ENCODE data around the gene EPHB1.

EPHB1 gene

GRCh38 chr3:135271177-135272025 lies 476.3 kb downstream of the EPHB1 start:
- no peak for DNase-seq (ENCODE audit: insufficient read length, low spot score)
- FAIRE-seq = no peak
- TF ChIP-seq PAX5 (IDR thresholded peaks at IDR 0.05; ENCODE audit: insufficient read depth, low read length, severe bottlenecking) (no peak), TAF1 (IDR thresholded peaks at IDR 0.05; ENCODE audit: low read depth, low read length) (no peak), POLR2AphosphoS5 (IDR thresholded peaks at IDR 0.05; ENCODE audit: low read depth, low read length) (no peak), POLR2A (IDR thresholded peaks at IDR 0.05; ENCODE audit: low read depth, low read length) (no peak), POU2F2 (IDR thresholded peaks at IDR 0.05; ENCODE audit: low read depth, low read length) (no peak), SPI1 (IDR thresholded peaks at IDR 0.05; ENCODE audit: low read depth, low read length) (no peak)

GRCh38 chr3:135272026-135272669 lies 477.1 kb downstream of the EPHB1 start:
- FAIRE-seq (no peak), DNase-seq (ENCODE audit: insufficient read length, low spot score) (no peak)
- TF ChIP-seq SPI1 (IDR thresholded peaks at IDR 0.05; ENCODE audit: low read depth, low read length) (no peak), PAX5 (IDR thresholded peaks at IDR 0.05; ENCODE audit: insufficient read depth, low read length, severe bottlenecking) (no peak), POLR2A (IDR thresholded peaks at IDR 0.05; ENCODE audit: low read depth, low read length) (no peak), POLR2AphosphoS5 (IDR thresholded peaks at IDR 0.05; ENCODE audit: low read depth, low read length) (no peak)

- FAIRE-seq = no peak
Observed at GRCh38 chr3:135292162-135292561, 497.1 kb downstream of the EPHB1 start.

GRCh38 chr3:135301670-135302069 lies 506.6 kb downstream of the EPHB1 start:
- no peak for FAIRE-seq
- DNase-seq (ENCODE audit: insufficient read length, low spot score) = no peak
- TF ChIP-seq SPI1 (IDR thresholded peaks at IDR 0.05; ENCODE audit: low read depth, low read length) = no peak
- TF ChIP-seq TAF1 (IDR thresholded peaks at IDR 0.05; ENCODE audit: low read depth, low read length) = no peak
- TF ChIP-seq POU2F2 (IDR thresholded peaks at IDR 0.05; ENCODE audit: low read depth, low read length) = no peak
- no peak for TF ChIP-seq PAX5 (IDR thresholded peaks at IDR 0.05; ENCODE audit: insufficient read depth, low read length, severe bottlenecking)
- no peak for TF ChIP-seq POLR2AphosphoS5 (IDR thresholded peaks at IDR 0.05; ENCODE audit: low read depth, low read length)
- no peak for TF ChIP-seq POLR2A (IDR thresholded peaks at IDR 0.05; ENCODE audit: low read depth, low read length)

More at GRCh38 chr3:135292162-135292561, 497.1 kb downstream of the EPHB1 start:
- no peak for DNase-seq (ENCODE audit: insufficient read length, low spot score)
- TF ChIP-seq POLR2AphosphoS5 (IDR thresholded peaks at IDR 0.05; ENCODE audit: low read depth, low read length) (no peak), POU2F2 (IDR thresholded peaks at IDR 0.05; ENCODE audit: low read depth, low read length) (no peak), POLR2A (IDR thresholded peaks at IDR 0.05; ENCODE audit: low read depth, low read length) (no peak)

- TF ChIP-seq PAX5 (IDR thresholded peaks at IDR 0.05; ENCODE audit: insufficient read depth, low read length, severe bottlenecking) (no peak), SPI1 (IDR thresholded peaks at IDR 0.05; ENCODE audit: low read depth, low read length) (no peak), POLR2AphosphoS5 (IDR thresholded peaks at IDR 0.05; ENCODE audit: low read depth, low read length) (no peak), POLR2A (IDR thresholded peaks at IDR 0.05; ENCODE audit: low read depth, low read length) (no peak), POU2F2 (IDR thresholded peaks at IDR 0.05; ENCODE audit: low read depth, low read length) (no peak), TAF1 (IDR thresholded peaks at IDR 0.05; ENCODE audit: low read depth, low read length) (no peak)
- no peak for DNase-seq (ENCODE audit: insufficient read length, low spot score)
- FAIRE-seq = no peak
Observed at GRCh38 chr3:135304378-135304777, 509.3 kb downstream of the EPHB1 start.

All from GM12891 (cell line).